ENCODE measurements around the gene ZGRF1.
"Not testable (repeated sequence)": the region's sequence is repeated elsewhere in the genome, so short reads cannot be mapped to it uniquely, and the experiment has no call there.

Gene ZGRF1

GRCh38 chr4:112633477-112634235 is 3.1 kb downstream of the ZGRF1 start:
- DNase-seq, result no peak

DNA sequence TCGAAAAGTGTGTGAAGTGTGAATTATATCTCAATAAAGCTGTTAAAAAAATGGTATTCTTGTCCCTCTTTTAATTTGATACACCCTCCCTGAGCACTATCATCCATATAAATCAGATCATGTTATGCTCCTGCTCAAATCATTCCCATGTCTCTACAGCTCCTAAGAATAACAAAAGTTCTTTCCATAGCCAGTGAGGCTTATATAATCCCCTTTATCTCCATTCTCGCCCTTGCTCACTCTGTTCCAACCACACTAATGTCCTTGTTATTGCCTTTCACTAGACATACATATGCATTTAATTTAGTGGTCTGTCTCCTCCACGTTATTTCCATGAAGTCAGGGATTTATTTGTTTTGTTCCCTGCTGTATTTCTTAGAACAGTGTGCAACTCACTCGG is 10.5 kb downstream of the ZGRF1 start:
- no peak for DNase-seq

DNA sequence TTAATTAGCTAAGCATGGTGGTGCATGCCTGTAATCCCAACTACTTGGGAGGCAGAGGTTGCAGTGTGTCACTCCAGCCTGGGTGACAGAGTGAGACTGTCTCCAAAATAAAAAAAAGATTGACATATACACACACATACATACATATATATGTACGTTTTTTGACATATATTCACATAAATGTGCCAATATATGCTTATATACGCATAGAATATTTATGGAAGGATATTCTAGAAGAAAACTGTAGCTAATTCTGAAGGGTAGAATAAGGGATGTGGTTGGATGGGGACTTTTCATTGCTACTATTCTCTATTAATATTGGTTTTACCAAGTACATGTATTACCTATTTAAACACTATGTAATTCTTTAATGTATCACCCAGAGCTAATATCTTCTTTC is 19.7 kb downstream of the ZGRF1 start:
- DNase-seq, result no peak

- not testable (repeated sequence) for DNase-seq
These were observed 23.9 kb downstream of the ZGRF1 start for GRCh38 chr4:112612814-112613213.

DNA sequence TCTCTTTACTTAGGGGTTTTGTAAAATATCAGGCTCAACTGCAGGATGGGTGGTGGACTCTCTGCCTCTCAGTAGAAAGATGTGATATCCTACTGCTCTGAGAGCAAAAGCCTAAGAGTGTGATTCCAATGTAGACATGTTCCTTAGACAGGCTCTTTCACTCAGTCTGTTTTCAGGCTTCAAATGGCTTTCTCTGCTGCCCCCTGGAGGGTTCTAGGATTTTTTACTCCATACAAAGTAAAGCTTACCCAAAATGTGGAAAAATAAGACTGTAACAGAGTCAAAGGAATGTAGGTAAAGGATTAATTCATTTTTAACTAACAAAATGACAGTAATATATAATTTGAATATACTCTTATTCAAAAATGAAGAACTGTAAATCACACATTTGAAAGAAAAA is 32.1 kb downstream of the ZGRF1 start:
- DNase-seq, result peak; percentile 43

GRCh38 chr4:112594993-112595392 is 41.7 kb downstream of the ZGRF1 start:
- no peak for DNase-seq

DNA sequence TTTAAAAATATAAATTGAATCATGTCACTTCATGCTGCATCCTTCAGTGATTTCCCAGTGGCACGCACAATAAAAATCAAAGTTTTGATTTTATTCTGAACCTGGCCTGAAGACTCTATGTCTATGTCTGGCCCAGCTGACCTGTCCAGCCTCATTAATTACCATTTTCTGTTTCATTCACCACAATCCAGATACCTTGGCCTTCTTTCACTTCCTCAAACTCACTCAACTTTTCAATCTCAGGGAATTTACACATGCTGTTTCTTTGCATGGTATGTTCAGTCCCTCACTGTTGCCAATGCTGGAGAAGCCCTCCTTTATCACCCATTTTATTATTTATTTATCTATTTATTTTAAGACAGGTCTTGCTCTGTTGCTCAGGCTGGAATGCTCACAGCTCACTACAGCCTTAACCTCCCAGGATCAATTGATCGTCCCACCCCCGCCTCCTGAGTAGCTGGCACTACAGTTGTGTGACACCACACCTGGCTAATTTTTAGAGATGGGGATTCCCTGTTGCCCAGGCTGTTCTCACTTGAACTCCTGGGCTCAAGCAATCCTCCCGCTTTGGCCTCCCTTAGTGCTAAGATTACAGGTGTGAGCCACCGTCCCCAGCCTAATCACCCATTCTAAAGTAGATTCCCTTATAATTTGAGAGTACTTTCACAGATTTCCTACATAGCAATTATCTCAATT is 43.1 kb downstream of the ZGRF1 start:
- DNase-seq, result no peak

GRCh38 chr4:112592717-112593116 is 44.0 kb downstream of the ZGRF1 start:
- DNase-seq, result no peak

DNA sequence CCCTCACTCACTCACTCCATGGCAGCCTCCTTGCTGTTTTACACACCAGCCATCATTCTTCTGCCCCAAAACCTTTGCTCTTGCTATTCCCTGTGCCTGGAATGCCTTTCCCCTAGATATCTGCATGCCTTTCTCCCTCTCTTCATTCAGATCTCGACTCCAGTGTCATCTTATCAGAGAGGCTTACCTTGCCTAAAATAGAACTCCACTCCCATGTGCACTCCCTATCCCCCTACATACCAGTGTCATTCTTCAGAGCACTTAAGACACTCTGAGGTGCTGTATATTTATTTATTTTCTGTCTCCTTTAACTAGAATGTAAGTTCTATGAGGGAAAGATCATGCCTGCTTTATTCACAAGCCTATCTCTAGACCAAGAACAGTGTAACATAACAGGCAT is 45.1 kb downstream of the ZGRF1 start:
- no peak for DNase-seq

DNA sequence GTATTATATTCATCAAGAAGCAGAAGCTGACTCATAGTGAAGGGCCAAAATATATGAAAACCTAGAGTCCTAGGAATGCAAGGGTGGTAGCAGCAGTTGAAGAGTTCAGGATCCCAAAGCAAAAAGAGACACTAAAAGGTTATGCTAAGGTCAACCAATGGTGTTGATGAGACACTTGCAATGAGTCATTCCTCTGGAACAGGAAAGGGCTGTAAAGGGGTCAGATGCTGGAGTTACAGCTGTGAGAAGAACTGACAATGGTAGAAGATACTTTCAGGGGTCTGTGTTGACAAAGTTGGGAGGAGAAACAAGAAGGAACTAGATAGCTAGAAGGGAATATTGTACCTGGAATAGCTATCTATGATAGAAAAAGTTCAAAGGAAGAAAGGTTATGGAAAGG is 47.5 kb downstream of the ZGRF1 start:
- no peak for DNase-seq

DNA sequence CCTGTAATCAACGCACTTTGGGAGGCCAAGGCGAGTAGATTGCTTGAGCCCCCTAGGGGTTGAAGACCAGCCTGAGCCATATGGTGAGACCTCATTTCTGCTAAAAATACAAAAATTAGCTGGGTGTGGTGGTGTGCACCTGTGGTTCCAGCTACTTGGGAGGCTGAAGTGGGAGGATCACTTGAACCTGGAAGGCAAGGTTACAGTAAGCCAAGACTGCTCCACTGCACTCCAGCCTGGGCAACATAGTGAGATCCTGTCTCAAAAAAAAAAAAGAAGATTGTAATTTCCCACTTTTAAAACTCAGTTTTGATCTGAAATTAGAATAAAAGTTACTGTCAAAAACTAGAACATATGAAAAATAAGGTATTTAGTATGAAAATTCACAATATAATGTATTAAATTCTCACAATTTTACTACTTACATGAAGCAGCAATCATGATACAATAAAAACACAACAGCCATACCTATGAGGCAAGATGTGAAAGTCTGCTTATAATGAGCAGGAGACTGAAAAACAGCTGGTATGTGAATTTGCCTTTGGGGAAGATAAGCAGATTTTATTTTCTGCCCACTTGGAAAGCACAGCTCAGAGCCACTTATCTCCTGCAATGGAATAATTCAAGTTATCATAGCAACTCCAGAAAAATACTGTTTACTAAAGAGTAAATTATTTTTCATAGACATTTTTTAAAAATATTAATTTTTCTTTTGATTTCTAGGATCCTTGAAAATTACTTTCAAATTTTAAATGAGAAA is 50.6 kb downstream of the ZGRF1 start:
- DNase-seq, result no peak

GRCh38 chr4:112567536-112567935 is 69.2 kb downstream of the ZGRF1 start:
- DNase-seq, result no peak

DNA sequence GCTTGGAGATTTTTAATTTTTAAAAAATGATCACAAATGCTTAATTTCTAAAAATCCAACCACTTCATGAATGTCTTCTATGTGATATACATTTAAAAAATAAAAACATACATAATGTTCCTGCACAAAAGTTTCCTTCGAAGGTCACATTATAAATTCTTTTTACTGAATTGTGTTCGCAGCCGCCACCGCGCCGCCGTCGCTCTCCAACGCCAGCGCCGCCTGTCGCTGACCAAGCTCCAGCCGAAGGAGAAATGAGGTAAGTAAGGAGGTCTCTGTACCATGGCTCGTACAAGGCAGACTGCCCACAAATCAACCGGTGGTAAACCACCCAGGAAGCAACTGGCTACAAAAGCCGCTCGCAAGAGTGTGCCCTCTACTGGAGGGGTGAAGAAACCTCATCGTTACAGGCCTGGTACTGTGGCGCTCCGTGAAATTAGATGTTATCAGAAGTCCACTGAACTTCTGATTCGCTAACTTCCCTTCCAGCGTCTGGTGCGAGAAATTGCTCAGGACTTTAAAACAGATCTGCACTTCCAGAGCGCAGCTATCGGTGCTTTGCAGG is 71.9 kb downstream of the ZGRF1 start:
- DNase-seq, result no peak

DNA sequence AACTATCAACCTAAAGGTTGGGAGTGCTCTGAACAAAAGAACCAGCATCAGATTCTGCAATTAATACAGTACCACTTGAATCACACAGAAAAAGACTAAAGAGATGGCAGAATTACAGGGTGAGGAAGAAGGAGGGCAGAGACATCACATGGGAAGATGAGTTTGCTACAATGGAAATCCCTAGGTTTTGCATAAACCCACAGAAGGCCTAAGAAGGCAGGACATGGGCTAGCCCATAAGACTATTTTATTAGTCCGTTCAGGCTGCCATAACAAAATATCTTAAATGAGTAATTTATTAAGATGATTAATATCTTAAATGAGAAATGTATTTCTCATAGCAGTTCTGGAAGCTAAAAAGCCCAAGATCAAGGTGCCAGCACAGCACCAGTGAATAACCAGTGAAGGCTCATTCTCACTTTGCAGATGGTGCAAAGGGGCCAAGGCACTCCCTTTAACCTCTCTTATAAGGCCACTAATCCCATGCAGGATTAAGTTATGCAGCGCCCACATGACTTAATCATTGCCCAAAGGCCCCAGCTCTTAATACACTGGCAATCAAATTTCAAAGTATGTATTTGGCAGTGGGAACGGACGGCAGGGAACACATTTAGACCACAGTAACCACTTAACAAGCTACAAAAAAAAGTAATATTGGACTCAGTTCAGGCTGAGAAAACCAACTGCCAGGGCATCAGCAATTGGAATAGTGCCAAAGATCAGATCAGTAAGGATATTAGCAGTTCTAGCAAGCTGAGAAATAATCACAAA is 73.1 kb downstream of the ZGRF1 start:
- DNase-seq, result no peak

DNA sequence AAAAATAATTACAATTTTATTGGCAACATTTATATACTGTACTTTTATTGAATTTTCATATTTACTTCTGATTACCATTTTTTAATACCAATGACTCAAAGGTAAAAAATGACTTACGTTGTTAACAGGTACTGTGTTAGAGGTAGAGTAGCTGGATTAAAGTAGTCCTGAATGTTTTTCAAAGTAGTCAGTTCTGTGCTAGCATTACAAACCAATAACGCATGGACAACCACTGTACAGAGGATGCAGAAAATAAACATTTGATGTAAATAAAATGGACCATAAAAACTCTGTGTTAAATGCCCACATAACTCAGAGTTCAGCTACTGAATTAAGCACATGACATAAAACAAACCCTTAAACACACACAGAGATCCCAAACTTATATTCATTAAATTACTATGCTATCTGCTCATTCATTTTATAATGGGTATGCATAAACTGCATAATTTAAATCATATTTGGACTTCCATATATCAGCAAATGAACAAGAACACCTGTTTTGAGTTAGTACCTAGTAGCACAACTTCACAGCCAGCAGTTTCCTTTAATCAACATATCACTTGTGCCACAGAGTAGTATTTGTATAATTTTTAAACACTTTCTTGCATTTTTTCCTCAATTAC is 74.3 kb downstream of the ZGRF1 start:
- DNase-seq, result no peak

- DNase-seq, result no peak
These were observed 76.6 kb downstream of the ZGRF1 start for GRCh38 chr4:112560084-112560483.

GRCh38 chr4:112559053-112559452 is 77.7 kb downstream of the ZGRF1 start:
- no peak for DNase-seq

DNA sequence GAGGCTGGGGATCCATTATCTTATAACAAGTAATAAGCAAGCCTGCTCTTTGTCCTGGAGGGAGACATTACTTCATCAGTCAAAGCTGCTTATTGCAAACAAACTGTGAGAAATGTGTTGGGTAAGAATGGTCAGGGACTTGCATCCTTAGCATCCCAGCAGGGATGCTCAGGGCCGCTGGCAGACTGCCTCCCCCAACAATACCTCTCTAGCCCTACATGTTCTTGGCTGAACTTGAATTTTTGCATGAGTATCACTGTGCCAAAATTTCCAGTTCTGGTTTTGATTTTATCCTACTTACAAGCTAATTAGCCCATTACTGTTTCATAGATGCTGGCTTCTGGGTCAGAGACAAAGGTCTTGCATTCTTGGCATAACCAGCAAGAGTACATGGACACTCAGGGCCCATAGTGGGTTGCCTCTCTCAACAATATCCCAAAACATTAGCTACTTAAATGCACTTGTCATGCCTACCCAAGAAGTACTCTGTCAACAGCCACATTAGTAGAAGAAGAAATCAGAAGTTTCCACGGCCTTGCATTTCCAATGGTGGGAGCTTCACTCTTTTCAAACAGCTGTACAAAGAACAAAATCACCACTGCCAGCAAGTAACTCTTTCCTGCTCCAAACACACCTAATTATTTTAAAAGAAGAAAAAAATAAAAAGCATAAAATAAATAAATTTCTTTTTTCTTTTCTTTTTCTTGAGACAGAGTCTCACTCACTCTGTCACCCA is 78.9 kb downstream of the ZGRF1 start:
- DNase-seq, result no peak

GRCh38 chr4:112554271-112554670 is 82.4 kb downstream of the ZGRF1 start:
- not testable (repeated sequence) for DNase-seq

DNA sequence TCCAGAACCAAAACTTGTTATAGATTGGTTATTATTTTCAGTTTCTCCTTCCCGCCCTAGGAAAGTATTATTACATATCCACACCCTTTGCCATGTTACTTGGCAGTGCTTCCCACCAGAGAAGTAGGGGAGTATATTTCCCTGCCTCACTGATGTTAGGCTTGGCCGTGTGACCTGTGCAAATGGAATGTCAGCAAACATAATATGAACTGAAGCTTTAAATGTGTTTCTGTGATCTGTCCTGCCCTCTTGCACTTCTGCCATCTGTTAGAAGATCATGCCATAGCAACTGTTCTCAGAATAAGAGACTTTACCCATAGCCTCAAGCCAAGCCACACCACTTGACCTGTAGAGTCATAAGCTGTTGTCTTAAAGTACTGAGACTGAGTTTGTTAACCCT is 84.0 kb downstream of the ZGRF1 start:
- no peak for DNase-seq

DNA sequence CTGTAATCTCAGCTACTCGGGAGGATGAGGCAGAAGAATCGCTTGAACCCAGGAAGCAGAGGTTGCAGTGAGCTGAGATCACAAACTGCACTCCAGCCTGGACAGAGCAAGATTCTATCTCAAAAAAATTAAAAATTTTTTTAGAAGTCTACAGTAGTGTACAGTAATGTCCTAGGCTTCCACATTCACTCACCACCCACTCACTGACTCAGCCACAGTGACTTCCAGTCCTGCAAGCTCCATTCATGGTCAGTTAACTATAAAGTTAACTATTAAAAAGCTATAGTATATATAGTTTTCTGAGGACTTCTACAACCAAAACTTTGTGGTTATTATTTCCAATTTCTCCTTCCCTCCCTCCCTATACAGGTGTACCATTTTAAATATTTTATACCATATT is 86.0 kb downstream of the ZGRF1 start:
- no peak for DNase-seq

GRCh38 chr4:112546476-112546875 is 90.2 kb downstream of the ZGRF1 start:
- DNase-seq, result no peak
